HG03159 (cell line): ENCODE data around the gene PHETA1.
"Not testable (repeated sequence)": the region's sequence is repeated elsewhere in the genome, so short reads cannot be mapped to it uniquely, and the experiment has no call there.

ENCODE experiments used
- ATAC-seq: cut with Tn5 transposase; IDR thresholded peaks from one replicate; pipeline ENCODE4 v1.9.1; 2021; ENCODE audit warnings: mild to moderate bottlenecking, moderate library complexity; ENCODE audit not compliant: unreplicated experiment

PHETA1 gene

DNA sequence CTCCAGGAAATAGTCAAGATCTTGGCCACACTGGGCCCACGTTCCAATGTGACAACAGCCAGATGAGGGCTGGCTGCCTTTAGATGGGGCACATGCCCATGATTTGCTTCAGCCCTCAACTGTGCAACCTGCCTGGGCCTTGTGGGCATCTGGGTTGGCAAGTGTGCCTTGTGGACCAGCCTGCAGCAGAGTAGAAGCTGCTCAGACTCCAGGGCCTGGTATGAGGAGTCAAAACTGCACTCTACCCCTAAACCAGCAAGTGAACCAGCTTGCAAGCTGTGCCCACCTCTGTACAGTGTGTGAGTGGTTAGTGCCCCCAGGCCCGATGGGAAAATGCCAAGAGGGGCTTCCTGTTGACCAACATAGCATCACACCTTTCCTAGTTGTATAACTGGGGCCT lies 17.9 kb downstream of the PHETA1 start:
- no peak for ATAC-seq

DNA sequence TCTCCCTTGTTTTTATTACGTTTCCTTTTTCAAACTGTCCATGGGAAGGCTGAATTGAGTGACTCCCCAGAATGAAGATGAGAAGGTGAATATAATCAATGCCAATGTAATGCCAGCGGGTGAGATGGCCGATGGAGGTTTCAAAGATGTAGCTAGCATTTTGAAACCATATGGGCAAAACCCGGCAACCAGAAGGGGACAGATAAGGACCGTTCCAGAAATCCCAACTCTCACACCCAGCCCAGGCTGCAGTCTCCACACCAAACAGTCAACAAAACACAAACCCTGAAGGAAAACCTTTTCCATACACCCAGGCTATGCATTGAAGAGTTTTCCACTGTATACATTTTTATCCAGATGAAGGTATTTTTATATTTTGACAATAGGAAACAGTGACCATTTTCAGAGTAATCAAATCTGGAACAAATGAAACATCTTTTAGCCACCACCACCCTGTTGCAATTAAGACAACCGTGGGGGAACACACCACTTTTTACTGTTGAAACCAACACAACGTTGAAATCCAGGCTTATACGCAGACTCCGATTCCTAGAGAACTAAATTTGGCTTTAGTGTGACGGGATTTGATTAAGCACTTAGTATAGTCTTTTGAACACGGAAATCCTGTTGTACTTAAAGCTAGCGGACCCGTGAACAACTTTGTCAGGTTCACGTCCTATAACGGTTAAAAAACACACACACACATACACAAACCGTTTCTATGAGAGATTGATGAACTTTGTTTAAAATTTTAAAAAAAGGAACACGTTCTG lies 19.0 kb downstream of the PHETA1 start:
- no peak for ATAC-seq

DNA sequence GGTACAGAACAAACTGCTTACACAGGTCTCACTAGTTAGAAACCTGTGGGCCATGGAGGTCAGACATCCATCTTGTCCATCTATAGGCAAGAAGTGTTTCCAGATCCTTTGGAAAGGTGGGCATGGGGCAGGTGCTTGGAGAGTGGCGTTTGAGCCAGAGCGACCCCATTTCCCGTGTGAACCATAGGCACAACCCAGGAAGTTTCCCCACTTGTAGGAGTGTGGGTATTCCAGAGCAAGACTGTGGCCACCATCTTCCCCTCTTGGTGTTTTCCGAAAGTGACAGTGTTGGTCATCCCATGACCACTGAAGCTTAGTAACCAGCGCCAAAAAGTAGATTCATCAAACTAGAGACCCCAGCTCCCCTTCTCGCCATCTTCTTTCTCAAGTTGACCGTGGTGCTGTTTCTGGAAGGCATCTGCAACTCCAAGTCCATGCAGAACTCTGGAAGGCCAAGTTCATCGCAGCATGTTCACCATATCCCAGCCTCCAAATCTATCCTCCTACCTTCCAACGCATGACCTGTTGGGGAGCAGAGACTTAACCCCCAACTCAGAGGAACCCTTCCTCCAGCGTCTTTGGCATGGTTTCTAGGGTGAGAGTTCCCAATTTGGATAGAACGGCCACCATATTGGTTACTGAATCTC lies 19.7 kb downstream of the PHETA1 start:
- no peak for ATAC-seq

DNA sequence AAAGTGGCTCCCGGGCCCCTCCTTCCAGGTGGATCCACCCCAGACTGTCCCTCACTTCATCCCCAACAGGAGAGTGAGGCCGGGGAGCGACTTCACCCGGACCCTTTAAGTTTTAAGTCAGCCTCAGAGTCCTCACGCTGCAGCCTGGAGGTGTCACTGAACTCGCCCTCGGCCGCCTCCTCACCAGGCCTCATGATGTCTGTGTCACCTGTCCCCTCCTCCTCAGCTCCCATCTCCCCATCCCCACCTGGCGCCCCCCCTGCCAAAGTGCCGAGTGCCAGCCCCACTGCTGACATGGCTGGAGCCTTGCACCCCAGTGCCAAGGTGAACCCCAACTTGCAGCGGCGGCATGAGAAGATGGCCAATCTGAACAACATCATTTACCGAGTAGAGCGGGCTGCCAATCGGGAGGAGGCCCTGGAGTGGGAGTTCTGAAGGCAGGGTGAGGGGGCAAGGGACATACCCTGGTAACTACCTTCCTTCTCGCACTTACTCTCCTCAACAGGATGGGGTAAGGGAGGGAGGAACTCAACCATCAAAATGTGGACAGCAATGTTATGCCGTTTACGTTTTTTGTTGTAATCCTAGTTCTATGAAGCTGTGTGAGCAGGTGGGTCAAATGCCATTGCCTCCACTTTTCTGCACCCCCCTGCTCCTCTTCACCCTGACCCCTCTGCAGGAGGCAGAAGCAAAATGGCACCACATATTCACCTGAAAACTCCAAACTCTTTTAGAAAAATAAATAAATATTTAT lies 20.8 kb downstream of the PHETA1 start:
- no peak for ATAC-seq

DNA sequence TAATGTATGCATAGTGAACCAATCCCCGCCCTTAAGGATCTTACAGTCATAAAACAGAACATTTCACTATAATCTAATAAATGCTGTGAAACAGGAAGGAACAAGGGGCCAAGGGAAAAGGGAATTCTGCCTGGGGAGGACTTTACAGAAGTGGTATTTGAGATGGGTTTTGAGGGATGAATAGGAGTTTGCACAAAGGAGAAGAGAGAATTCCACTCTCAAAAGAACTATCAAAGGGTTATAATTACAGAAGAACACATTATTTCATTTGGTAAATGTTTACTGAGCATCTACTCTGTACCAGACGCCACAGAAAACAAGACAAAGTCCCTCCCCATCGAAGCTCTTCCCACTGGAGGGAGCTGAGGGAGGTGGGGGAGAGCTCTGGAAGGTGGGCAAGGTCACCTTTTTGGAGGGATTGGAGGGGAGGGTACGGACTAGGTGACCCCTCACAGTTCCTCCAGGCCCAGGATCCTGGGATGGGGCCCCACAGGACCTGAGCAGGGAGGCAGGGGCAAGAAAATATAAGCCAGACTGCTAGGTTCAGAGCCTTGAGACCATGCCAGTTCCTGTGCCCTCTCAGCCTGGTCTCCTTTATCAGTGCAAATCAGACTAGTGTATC lies 24.5 kb downstream of the PHETA1 start:
- ATAC-seq: no peak

DNA sequence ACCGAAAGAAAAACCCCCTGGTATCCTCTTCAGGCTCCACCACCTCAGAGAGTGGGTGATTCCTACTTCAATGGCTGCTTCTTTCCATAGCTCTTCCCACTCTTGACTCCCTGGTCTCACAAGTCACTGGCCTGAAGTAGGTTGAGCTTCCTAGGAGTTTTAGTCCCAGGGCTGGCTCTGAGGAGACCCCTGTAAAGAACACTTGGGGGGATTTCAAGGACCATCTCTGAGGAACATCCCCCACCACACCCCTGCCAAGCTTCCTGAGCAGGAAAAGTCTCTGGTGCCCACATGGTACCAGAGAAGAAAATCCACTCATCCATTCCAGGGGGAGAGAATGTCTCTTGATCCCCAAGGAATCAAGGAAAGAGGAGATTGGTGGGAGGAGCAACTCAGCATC lies 25.7 kb downstream of the PHETA1 start:
- ATAC-seq: no peak

DNA sequence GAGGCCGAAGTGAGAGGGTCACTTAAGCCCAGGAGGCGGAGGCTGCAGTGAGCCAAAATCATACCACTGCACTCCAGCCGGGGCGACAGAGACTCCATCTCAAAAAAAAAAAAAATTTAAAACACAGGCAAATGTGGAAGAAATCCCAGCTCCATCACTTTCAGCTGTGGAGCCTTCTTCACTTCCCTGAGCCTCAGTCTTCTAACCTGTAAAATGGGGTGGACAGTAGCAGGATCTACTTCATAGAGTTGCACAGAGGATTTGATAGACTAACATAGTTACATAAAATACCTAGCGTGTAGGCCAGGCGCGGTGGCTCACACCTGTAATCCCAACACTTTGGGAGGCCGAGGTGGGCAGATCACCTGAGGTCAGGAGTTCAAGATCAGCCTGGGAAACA lies 26.5 kb downstream of the PHETA1 start:
- ATAC-seq: no peak

DNA sequence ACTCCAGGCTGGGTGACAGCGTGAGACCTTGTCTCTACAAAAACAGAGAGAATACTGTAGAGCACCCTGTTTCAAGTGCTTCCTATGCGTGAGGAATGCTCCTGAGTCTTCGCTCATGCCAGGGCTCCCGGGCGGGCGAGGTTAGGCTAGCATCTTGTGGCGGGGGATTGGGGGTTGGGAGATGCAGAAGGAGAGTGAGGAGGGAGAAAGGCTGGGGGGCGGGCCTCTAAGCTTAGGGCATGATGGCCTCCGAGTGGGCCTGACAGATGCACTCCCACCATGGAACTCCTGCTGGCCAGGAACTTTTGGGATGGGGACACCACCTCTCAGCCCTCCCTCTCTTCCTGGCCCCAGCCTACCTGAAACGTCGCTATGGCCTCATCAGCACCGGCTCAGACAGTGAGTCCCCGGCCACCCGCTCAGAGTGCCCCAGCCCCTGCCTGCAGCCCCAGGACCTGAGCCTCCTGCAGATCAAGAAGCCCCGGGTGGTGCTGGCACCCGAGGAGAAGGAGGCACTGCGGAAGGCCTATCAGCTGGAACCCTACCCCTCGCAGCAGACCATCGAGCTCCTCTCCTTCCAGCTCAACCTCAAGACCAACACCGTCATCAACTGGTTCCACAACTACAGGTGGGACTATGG lies 27.3 kb downstream of the PHETA1 start:
- ATAC-seq: no peak

DNA sequence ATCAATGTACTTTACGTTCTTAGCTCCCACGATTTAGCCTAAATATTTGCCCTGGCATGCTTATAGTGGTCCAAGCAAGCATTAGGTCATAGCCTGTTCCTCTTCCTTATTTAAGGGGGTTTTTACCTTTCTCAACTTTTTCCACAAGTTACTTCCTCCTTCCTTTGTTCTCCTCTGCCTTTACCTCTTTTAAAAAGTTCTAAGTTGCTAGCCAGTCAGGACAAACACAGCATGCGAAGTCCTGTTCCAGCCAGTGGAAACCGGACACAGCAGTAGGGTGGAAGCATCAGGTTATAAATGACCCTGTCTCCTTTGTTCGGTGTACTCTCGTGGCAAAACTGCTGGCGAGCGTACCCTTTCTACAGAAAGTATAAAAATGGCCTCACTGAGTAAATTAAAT lies 28.2 kb downstream of the PHETA1 start:
- not testable (repeated sequence) for ATAC-seq

DNA sequence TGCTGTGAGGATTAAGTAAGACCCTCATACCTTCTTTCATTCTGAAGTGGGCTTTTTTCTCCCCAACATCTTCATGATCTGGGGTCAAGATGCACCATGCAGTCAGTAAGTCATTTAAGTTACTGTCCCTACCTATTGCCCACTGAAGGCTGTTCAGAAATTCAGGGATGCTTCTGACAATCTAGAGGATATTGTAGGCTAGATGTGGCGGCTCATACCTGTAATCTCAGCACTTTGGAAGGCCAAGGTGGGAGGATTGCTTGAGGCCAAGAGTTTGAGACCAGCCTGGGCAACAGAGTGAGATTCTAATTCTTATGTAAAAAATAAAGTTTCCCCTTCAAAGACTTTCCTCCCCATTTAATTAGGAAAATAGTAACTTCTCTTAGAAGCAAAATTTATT lies 28.7 kb downstream of the PHETA1 start:
- ATAC-seq: no peak

DNA sequence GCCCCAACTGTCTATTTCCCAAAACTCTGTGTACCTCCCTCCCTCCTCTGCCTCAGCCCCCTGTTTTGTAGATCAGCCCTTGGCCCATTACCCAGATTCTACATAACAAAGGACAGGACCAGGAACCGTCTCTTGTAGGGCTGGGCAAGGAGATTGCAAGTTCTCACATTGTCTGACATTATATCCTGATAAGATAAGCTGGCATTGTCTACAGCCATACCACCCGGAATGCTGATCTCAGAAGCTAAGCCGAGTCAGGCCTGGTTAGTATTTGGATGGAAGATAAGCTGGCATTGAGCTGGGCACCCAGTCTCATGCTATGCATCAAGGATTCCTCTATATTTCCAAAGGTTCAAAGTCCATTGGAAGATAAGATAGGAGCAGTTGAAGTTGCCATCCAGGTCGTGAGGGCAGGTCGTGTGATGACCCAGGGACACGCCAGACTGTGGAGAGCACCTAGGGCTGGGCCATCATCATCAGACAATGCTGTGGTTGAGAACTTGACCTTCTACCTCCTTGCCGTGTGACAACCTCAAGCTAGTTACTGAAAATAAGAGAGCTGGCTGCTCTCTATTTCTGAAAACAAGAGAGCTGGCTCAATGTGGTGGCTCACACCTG lies 29.5 kb downstream of the PHETA1 start:
- ATAC-seq: no peak

DNA sequence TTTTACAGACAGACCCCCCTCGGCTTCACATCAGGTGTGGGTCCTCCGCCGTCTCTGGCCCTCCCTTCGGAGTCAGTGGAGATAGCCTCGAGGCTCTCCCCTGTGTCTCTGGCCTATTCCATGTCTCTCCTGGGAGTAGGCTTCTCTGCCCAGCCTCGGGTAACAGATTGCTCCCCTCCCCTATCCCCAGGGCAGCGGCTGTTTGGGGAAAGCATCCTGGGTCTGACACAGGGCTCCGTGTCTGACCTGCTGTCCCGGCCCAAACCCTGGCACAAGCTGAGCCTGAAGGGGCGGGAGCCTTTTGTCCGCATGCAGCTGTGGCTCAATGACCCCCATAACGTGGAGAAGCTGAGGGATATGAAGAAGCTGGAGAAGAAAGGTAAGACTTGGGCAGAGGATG lies 30.8 kb downstream of the PHETA1 start:
- no peak for ATAC-seq

DNA sequence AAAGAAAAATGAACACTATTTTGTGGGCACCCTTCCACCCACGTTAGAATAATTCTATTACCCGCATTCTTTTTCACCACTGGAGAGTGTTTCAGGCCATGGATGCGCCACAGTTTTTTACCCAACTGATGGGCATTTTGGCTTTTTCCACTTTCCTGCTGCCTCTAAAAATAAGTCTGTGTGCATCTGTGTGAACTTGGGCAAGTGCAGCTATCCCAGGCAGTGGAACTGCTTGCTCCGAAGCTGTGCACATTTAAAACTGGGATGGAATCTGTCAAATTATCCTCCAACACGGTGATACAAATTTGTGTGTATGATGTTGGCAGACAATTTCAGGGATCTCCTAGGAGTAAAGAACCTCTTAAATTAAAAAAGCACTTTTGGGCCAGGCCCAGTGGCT lies 31.5 kb downstream of the PHETA1 start:
- no peak for ATAC-seq

DNA sequence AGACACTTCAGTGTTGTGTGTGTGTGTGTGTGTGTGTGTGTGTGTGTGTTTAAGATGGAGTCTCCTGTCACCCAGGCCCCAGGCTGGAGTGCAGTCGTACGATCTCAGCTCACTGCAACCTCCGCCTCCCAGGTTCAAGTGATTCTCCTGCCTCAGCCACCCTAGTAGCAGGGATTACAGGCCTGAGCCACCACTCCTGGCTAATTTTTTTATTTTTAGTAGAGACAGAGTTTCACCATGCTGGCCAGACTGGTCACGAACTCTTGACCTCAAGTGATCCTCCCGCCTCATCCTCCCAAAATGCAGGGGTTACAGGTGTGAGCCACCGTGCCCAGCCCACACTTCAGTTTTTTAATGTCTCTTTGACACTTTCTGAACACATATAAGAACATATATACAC lies 32.5 kb downstream of the PHETA1 start:
- not testable (repeated sequence) for ATAC-seq

DNA sequence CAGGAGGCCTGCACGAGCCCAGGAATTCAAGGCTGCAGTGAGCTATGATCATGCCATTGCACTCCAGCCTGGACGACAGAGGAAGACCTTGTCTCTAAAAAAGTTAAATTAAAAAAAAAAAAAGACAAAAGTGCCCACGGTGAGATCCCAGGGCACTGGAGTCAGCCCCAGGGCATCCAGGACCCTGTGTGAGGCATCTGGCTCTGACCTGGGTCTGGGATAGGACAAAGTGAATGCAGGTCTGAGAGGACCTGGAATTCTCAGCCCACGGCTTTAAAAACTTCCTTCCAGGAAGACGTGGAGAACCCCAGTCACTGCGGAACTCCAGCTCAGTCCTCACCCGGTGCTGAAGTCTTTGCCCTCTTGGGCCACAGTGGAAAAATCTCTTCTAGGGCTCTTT lies 33.1 kb downstream of the PHETA1 start:
- no peak for ATAC-seq

DNA sequence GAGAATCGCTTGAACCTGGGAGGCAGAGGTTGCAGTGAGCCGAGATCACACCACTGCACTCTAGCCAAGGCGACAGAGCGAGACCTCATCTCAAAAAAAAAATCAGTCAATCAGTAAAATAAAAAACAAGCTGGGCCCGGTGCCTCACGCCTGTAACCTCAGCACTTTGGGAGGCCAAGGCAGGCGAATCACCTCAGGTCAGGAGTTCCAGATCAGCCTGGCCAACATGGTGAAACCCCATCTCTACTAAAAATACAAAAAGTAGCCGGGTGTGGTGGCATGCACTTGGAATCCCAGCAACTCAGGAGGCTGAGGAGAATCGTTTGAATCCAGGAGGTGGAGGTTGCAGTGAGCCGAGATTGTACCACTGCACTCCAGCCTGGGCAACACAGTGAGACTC lies 33.6 kb downstream of the PHETA1 start:
- ATAC-seq: not testable (repeated sequence)

DNA sequence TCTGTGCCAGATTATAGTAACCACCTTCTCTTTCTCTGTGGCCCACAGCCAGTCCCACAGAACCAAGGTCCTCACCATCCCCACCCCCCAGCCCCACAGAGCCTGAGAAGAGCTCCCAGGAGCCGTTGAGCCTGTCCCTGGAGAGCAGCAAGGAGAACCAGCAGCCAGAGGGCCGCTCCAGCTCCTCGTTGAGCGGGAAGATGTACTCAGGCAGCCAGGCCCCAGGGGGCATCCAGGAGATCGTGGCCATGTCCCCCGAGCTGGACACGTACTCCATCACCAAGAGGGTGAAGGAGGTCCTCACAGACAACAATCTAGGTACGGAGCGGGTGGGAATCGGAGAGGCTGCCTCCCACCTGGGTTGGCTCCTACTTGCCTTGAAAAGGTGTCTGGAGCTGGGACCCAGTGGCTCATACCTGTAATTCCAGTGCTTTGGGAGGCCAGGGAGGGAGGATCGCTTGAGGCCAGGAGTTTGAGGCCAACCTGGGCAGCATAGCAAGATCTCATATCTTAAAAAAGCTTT lies 34.4 kb downstream of the PHETA1 start:
- no peak for ATAC-seq

DNA sequence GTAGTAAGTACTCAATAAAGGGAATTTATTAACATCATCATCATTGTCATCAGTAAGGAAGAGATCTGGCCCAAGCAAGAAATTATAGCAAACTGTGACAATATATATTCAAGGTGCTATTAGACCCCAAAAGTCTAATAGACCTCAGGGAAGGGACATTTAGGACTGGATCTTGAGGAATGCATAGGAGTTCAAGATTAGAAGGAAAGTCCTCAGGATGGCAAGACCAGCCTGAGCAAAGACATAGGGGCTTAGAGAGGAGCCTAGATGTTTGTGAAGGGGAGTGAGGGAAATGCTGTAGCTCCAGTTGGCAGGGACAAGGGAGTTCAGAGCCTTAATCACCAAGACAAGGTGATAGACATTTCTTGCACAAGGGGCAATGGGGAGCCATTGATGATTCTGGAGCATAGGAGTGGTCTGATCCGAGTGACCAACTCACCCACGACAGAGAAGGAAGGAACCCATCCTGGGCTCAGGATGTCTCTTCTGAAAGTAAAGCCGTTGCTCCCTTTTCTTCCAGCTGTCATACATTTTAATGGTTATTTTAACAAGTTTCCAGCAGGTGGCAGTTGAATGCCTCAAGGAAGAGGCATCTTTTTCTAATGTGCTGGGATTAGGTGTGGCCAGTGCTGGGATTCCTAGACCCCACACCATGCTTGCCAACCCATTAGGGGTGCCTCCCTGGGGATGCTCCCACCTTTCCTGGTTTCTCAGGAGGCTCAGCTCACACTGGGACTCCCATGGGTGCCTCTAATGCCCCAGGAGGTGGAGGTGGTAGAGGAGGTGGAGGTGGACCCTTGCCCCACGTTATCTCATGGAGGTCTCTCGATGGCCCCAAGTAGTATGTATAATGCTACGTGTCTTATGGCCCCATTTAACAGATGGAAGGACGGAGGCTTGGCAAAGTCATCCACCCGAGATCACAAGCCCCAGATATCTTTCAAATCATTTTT lies 37.8 kb downstream of the PHETA1 start:
- no peak for ATAC-seq

DNA sequence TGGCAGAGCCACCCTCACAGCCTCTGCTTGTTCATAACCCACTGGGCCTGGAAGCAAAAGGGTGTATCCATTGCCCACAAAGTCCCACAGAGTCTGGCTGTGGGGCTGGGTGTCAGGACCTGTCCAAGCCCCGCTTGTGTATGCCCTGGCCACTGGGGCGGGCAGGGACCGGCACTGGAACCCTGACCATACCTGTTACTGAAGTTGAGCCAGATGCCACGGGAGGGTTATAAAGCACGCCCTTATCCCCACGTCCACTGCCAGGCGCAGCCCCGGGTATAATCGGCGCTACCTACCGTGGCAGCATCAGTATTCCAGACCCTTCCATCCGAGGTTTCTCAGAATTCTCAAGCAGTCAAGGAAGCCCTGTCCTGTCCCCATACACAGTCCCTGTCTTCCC lies 40.8 kb downstream of the PHETA1 start:
- ATAC-seq: no peak
